Endothelial cell of umbilical vein (primary cell): ENCODE data around the gene ACTBL2. TPM values are rescaled to one million over a fixed set of nuclear protein-coding genes. Genes with fewer than 3 reads are reported as not detected.

ENCODE experiments used
- BruUV-seq: library from RNA; stranded (reverse); fragments of 400-500 nt; replicated peaks from 2 replicates; lab custom pipeline; 2021; lab: Mats Ljungman, UMichigan
- CTCF ChIA-PET: fragments of 300-600, 350-600 bp; sonication (Branson Sonifier 250); formaldehyde crosslinking; loops from one replicate; lab custom pipeline; 2021; ENCODE audit warnings: antibody characterized with exemption, inconsistent platforms; lab: Charles Lee
- POLR2A ChIA-PET: fragments of 300-600, 350-600 bp; sonication (Branson Sonifier 250); formaldehyde crosslinking; loops from one replicate; lab custom pipeline; 2021; ENCODE audit warnings: antibody characterized with exemption, inconsistent platforms; lab: Charles Lee
- DNase-seq: peaks from one replicate; pipeline ENCODE4 v3.0.0-alpha.2; 2011; ENCODE audit warnings: low read depth, low spot score
- FAIRE-seq: peaks from 2 replicates; lab custom pipeline; 2011; peaks lifted over from hg19 to GRCh38; lab: Jason Lieb, UNC
- H2AFZ ChIP-seq: 2 replicates; pipeline ENCODE4 v1.6.0; 2012; ENCODE audit warnings: low read depth, low read length, control low read depth, inconsistent platforms
- H3K27ac ChIP-seq: 2 replicates; pipeline ENCODE4 v1.5.1; 2011; ENCODE audit warnings: low read depth, mild to moderate bottlenecking, control low read depth, low read length, moderate library complexity; ENCODE audit not compliant: insufficient read depth
- H3K27me3 ChIP-seq, 2 experiments: 2 replicates each; pipeline versions ENCODE4 v1.6.0 to v1.6.1; 2011; ENCODE audit warnings: low read length in 2 of 2, mixed read lengths in 1 of 2; ENCODE audit not compliant: control insufficient read depth in 2 of 2, insufficient read depth in 2 of 2
- H3K36me3 ChIP-seq, 2 experiments: 2 replicates in 1 of 2; 3 replicates in 1 of 2; pipeline ENCODE4 v1.5.1; 2011; ENCODE audit warnings: low read length in 2 of 2, mild to moderate bottlenecking in 1 of 2, moderate library complexity in 1 of 2; ENCODE audit not compliant: control insufficient read depth in 2 of 2, insufficient read depth in 2 of 2; ENCODE audit errors: extremely low read depth in 1 of 2
- H3K4me1 ChIP-seq: 3 replicates; pipeline ENCODE4 v1.5.1; 2011; ENCODE audit warnings: mild to moderate bottlenecking, low read length; ENCODE audit not compliant: control insufficient read depth, insufficient read depth; ENCODE audit errors: extremely low read depth
- H3K4me2 ChIP-seq: 2 replicates; pipeline ENCODE4 v1.6.1; 2011; ENCODE audit warnings: low read length, control low read depth, mixed read lengths; ENCODE audit not compliant: insufficient read depth
- H3K4me3 ChIP-seq, 3 experiments: fragments of 200-600 bp in 1 of 3; sonication (generic), shearing (Covaris generic) in 1 of 3; replicated peaks in 1 of 3; 2 replicates each; pipeline ENCODE4 v1.5.1; 2011 to 2016; ENCODE audit warnings: control low read depth in 3 of 3, low read length in 3 of 3, mild to moderate bottlenecking in 2 of 3, inconsistent platforms in 1 of 3, low read depth in 1 of 3, moderate library complexity in 1 of 3; ENCODE audit not compliant: insufficient read depth in 1 of 3
- H3K79me2 ChIP-seq: 2 replicates; pipeline ENCODE4 v1.6.0; 2012; ENCODE audit warnings: low read length, inconsistent platforms; ENCODE audit not compliant: control insufficient read depth, insufficient read depth
- H3K9ac ChIP-seq: replicated peaks from 2 replicates; pipeline ENCODE3; 2011; ENCODE audit warnings: low read length, control low read depth; ENCODE audit not compliant: insufficient read depth; ENCODE audit errors: extremely low read depth
- H3K9me1 ChIP-seq: replicated peaks from 3 replicates; pipeline ENCODE4 v1.6.0; 2011; ENCODE audit warnings: mild to moderate bottlenecking, low read length; ENCODE audit not compliant: control insufficient read depth, insufficient read depth; ENCODE audit errors: extremely low read depth
- H3K9me3 ChIP-seq: replicated peaks from 2 replicates; pipeline ENCODE4 v1.5.1; 2012; ENCODE audit warnings: low read length, inconsistent platforms; ENCODE audit not compliant: control insufficient read depth, insufficient read depth
- H4K20me1 ChIP-seq: replicated peaks from 2 replicates; pipeline ENCODE3; 2011; ENCODE audit warnings: mild to moderate bottlenecking, low read length; ENCODE audit not compliant: control insufficient read depth, insufficient read depth; ENCODE audit errors: extremely low read depth
- CTCF ChIP-seq, 2 donors: IDR thresholded peaks; 1 replicate in 1 of 2; 2 replicates in 1 of 2; pipeline ENCODE4 v1.5.1; 2011; ENCODE audit warnings: low read length in 2 of 2, mild to moderate bottlenecking in 2 of 2, moderate library complexity in 2 of 2, control low read depth in 1 of 2, inconsistent platforms in 1 of 2, low read depth in 1 of 2; ENCODE audit not compliant: insufficient read depth in 1 of 2; ENCODE audit errors: extremely low read depth in 1 of 2
- EZH2 ChIP-seq: IDR thresholded peaks from 2 replicates; pipeline ENCODE4 v1.6.1; 2012; ENCODE audit warnings: borderline replicate concordance, low read depth, mild to moderate bottlenecking, moderate library complexity, low read length, inconsistent platforms; ENCODE audit not compliant: severe bottlenecking
- FOS ChIP-seq: IDR thresholded peaks from 2 replicates; pipeline ENCODE4 v1.6.1; 2011; ENCODE audit warnings: mild to moderate bottlenecking, low read length, moderate library complexity, borderline replicate concordance; ENCODE audit not compliant: insufficient read depth
- GATA2 ChIP-seq: IDR thresholded peaks from 2 replicates; pipeline ENCODE4 v1.7.0; 2011; ENCODE audit warnings: low read depth, mild to moderate bottlenecking, moderate library complexity, mixed read lengths, low read length; ENCODE audit not compliant: insufficient read length, insufficient read depth
- JUN ChIP-seq: IDR thresholded peaks from 2 replicates; pipeline ENCODE4 v1.6.1; 2011; ENCODE audit warnings: borderline replicate concordance, low read depth; ENCODE audit not compliant: insufficient read length, insufficient read depth
- MAX ChIP-seq: IDR thresholded peaks from 2 replicates; pipeline ENCODE4 v1.6.1; 2011; ENCODE audit not compliant: insufficient read depth, insufficient read length
- MYC ChIP-seq: IDR thresholded peaks from one replicate; pipeline ENCODE4 v1.6.1; 2011; ENCODE audit warnings: mild to moderate bottlenecking, low read depth, low read length
- POLR2A ChIP-seq: IDR thresholded peaks from 2 replicates; pipeline ENCODE4 v1.6.1; 2012; ENCODE audit warnings: low read depth, mild to moderate bottlenecking, control low read depth, low read length
- POLR2AphosphoS5 ChIP-seq: IDR thresholded peaks from 2 replicates; pipeline ENCODE4 v1.6.1; 2012; ENCODE audit warnings: low read depth, mild to moderate bottlenecking, control low read depth, low read length, moderate library complexity; ENCODE audit not compliant: insufficient read depth
- dilution Hi-C: fragments of 300-500 bp; cut with MboI; formaldehyde crosslinking; loops from one replicate; pipeline ENCODE4 v1.15.0; 2019; ENCODE audit warnings: low sequenced_read_pairs; ENCODE audit not compliant: extremely low pct_ligation_motif_present
- intact Hi-C: fragments of 100-400 bp; cut with micrococcal nuclease; formaldehyde crosslinking; loops from one replicate; pipeline ENCODE4 v1.10.0; 2022
- polyA plus RNA-seq, 4 experiments: library from polyadenylated mRNA; depleted of rRNA in 3 of 4; stranded (reverse) in 3 of 4; unstranded in 1 of 4; fragments of >200 nt; gene quantifications; 2 replicates each; pipeline versions ENCODE4 v1.2.1 to v1.2.3, GENCODE V29; 2011 to 2012; ENCODE audit warnings: missing spikeins in 1 of 4
- total RNA-seq: library from RNA; stranded (reverse); gene quantifications from 2 replicates; pipeline ENCODE4 v1.2.3, GENCODE V29; 2021

The ACTBL2 gene
- total and polyA plus RNA-seq, 2 donors (not counting 3 experiments of a cell fraction or from before 2014, with no cell fraction given) = 0.08 TPM; not detected in 1

- Histone ChIP-seq H3K27ac (peak overlapping the region; percentile 10), H3K79me2 (no peaks in the 10 kb centered on the region), H4K20me1 (no peaks in the 10 kb centered on the region), H3K4me1 (peaks cover 80% of the 10 kb centered on the region), H3K27me3 (no peaks in the 10 kb centered on the region), H3K36me3 (no peaks in the 10 kb centered on the region), H3K4me3 (no peak overlapping the region), H2AFZ (no peak overlapping the region), H3K4me2 (no peak overlapping the region), H3K9ac (no peak overlapping the region), H3K9me3 (no peaks in the 10 kb centered on the region), H3K9me1 (no peaks in the 10 kb centered on the region)
- dilution Hi-C loops = no loop called here
- FAIRE-seq (no peak), DNase-seq (no peak)
- no peak for TF ChIP-seq MYC
- no peak for TF ChIP-seq POLR2AphosphoS5
- no peak for TF ChIP-seq POLR2A
- TF ChIP-seq GATA2 = no peak
- no peak for TF ChIP-seq JUN
- no peak for TF ChIP-seq FOS
- no TSS peak for BruUV-seq
- intact Hi-C loops = loop anchor here (5.0 kb wide), 2 partner anchors 258 to 803 kb away; no protein-coding TSS in a partner anchor
- CTCF ChIA-PET = no interaction called here
- POLR2A ChIA-PET = no interaction called here
Measured at GRCh38 chr5:57439601-57440000, 43.0 kb downstream of the ACTBL2 start.

- CTCF ChIA-PET = no interaction called here
Measured at GRCh38 chr5:57437976-57438805, 44.4 kb downstream of the ACTBL2 start.

More at GRCh38 chr5:57437976-57438805, 44.4 kb downstream of the ACTBL2 start:
- POLR2A ChIA-PET = no interaction called here
- Histone ChIP-seq H4K20me1 (no peaks in the 10 kb centered on the region), H3K79me2 (no peaks in the 10 kb centered on the region), H3K4me1 (peaks cover 92% of the 10 kb centered on the region), H3K9ac (peak overlapping the region; percentile 12), H3K27me3 (no peaks in the 10 kb centered on the region), H2AFZ (no peak overlapping the region), H3K4me3 (no peak overlapping the region), H3K36me3 (no peaks in the 10 kb centered on the region), H3K9me3 (no peaks in the 10 kb centered on the region), H3K27ac (peak overlapping the region; percentile 98), H3K4me2 (peak overlapping the region; percentile 12), H3K9me1 (no peaks in the 10 kb centered on the region)
- FAIRE-seq (peak; percentile 63), DNase-seq (peak; percentile 84)
- intact Hi-C loops (loop anchor here (5.0 kb wide), 2 partner anchors 259 to 804 kb away; no protein-coding TSS in a partner anchor), dilution Hi-C loops (no loop called here)
- no TSS peak for BruUV-seq
- TF ChIP-seq MYC (peak; percentile 65), JUN (no peak), EZH2 (no peak), POLR2AphosphoS5 (peak; percentile 57), POLR2A (no peak), GATA2 (peak; percentile 74), CTCF (IDR thresholded peaks at IDR 0.05; ENCODE audit: extremely low read depth in 1 of 2, insufficient read depth in 1 of 2, low read depth in 1 of 2, low read length in 2 of 2) (no peak), FOS (peak; percentile 77), MAX (no peak)
